HG03045 (cell line): Measurements from ENCODE around the gene ZDHHC19.
A peak's percentile ranks its signal among the peaks of the same experiment; 100 is the strongest.
"Not testable (repeated sequence)": the region's sequence is repeated elsewhere in the genome, so short reads cannot be mapped to it uniquely, and the experiment has no call there.

ENCODE experiments used
- ATAC-seq: cut with Tn5 transposase; IDR thresholded peaks from one replicate; pipeline ENCODE4 v1.9.1; 2021; ENCODE audit warnings: mild to moderate bottlenecking, moderate library complexity; ENCODE audit not compliant: unreplicated experiment

ZDHHC19 gene

DNA sequence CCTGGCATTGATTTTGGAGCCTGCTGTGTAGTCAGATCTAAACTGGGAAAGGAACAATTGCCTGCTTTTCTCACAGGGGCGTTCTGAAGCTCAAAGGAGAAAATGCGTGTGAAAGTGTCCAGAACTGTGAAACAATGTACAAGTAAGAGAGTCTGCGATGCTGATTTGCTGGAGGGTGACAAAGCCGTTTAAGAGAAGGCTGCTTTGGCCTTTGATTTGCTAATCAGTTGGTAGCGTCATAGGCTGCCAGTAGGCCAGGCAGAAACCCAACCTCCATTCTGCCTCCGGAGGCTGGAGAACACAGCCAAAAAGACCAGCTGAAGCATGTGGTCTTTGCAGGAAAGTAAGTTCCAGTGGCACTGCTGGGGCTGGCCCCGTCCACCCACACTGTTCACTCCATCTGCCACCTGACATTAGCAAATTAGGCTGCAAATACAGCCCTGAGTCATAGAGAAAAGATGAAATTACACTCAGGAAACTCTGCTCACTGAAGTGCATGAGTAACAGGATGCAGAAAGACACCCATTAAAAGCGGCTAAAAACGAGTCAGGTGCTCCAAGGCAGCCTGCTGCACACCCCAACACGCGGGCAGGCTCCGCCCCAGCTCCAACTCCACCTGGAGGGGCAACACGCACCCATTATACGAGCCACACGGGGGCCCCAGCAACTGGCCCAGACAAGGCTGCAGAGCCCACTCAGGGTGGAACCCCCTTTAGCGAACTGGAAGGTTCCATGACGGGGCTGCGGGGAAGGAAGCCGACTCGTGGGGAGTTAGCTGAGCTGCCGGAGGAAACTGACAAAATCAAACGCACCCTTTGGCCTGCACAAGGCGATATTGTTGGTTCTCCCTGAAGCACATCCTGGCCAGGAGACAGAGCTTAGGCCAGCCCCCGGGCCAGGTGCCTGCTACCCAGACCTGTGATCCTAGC, 31.6 kb downstream of the ZDHHC19 start:
- peak; percentile 55 for ATAC-seq

DNA sequence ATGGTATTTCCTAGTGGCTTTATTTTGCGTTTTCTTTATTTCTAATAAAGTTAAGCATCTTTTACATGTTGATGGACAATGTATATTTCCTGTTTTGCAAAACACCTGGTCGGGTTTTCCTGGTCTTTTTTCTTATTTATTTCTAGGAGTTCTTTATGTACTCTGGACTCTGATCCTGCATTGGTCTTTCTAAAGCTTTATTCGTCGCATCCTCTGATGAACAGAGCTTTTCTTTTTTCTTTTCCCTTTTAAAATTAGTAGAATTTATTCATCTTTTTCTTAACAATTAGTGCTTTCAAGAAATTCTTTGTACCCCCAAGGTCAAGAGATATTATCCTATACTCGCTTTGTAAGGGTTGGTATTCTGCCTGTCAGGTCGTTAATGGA, 32.2 kb downstream of the ZDHHC19 start:
- no peak for ATAC-seq

DNA sequence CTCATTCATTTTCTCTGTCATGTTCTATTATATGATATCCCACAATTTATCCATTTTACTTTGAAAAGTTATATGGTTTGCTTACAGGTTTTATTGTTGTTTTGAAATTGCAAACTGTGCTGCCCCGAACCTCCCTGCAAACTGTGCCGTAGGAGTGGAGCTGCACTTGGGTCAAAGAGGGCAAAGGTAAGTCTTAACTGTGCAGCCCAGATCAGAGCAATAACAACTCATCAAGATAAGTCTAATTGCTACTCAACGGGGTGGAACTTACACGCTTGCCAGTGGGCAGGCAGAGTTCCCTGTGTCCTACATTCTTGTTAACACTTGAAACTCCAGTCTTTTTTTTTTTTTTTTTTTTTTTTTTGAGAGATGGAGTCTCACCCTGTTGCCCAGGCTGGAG, 33.2 kb downstream of the ZDHHC19 start:
- no peak for ATAC-seq

DNA sequence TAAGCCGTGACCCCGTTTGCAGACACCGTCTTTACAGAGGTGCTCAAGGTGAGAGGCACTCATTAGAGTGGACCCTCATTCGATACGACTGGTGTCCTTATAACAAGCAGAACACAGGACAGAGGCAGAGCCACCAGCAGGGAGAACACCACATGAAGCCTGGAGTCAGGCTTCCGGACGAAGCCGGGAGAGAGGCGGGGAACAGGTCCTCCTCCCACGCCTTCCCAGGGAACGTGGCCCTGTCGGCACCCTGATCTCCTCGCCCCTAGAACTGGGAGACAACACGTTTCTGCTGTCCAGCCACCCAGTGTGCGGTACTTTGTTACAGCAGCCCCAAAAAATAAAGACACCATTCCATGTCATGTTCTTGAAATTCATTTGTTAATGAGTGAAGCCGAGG, 33.6 kb downstream of the ZDHHC19 start:
- ATAC-seq: no peak

DNA sequence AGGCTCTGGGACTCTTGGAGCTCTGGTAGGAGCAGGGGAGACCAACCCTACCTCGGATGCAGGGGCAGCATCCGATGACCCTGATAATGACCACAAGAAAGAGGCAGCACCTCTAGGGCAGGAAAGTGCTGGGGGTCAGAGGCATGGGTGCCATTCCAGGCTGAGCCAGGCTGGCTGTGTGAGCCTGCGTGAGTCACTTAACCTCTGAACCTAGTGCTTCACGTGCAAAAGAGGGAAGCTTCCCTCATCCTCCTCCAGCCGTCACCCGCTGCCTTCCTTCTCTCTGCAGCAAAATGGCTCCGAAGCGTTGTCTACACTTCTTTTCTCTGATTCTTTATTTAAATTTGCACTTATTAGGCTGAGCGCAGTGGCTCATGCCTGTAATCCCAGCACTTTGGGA, 35.5 kb downstream of the ZDHHC19 start:
- ATAC-seq: no peak

DNA sequence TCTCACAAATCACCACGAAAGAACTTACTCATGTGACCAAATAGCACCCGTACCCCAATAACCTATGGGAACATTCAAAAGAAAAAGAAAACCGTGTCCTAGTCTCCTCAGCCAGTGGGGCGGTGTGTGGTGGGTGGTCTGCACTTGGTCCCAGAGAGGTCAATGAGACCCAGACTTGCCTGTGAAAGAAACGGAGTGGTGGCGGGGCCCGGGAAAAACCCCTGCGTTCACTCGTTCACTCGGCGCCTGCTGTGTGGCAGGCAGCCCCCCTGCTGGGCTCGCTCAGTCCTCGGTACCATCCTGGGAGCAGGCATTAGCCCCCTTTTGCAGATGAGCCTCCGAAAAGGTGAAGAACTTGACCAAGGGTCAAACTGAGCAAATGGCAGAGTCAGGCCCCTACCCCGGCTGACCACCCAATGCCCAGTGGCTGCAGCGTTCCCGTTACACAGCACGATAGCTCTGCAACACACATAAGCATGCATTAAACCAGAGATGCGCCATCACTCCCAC, 36.0 kb downstream of the ZDHHC19 start:
- no peak for ATAC-seq

DNA sequence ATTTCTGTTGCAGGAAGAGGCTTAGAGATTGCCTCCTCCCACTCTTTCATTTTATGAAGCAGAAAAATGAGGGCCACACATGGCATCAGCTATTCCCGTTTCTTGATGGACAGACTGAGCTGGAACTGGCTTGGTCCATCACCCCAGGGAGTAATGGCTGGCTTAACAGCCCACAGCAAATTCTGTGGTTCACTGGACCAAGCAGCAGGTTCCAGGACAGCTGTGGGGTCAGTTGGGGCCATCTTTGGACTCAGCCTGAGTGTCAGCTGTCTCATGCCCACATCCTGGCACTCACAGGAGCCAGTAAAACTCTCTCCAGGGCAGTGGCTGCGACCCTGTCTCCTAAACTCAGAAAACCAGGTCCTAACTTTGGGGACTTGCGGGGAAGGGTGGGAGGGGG, 36.5 kb downstream of the ZDHHC19 start:
- no peak for ATAC-seq

DNA sequence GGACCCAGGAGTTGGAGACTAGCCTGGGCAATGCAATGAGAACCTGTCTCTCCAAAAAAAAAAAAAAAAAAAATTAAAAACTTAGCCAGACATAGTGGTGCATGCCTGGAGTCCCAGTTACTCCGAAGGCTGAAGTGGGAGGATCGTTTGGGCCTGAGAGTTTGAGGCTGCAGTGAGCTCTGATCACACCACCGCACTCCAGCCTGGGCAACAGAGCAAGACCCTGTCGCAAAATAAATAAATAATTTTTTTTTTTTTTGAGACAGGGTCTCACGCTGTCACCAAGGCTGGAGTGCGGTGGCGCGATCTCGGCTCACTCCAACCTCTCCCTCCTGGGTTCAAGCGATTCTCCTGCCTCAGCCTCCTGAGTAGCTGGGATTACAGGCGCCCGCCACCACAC, 40.9 kb downstream of the ZDHHC19 start:
- not testable (repeated sequence) for ATAC-seq

DNA sequence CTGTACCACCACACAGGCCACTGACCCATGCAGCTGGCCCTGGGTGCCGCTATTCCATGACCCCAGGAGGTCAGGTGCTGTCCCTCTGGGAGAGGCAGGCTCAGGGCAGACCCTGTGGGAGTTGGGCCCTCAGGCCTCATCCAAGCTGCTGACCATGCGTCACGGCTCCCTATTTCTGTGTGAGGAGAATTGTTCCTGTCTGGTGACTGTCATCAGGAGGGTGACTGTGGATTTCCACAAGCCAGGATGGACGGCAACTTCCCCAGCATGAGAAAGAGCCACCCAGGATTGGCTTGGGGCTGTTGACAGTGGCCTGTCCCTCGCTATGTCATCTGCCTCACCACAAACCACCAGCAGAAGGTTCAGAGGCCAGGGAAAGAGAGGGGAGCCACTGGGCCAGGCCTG, 41.4 kb downstream of the ZDHHC19 start:
- ATAC-seq: no peak

DNA sequence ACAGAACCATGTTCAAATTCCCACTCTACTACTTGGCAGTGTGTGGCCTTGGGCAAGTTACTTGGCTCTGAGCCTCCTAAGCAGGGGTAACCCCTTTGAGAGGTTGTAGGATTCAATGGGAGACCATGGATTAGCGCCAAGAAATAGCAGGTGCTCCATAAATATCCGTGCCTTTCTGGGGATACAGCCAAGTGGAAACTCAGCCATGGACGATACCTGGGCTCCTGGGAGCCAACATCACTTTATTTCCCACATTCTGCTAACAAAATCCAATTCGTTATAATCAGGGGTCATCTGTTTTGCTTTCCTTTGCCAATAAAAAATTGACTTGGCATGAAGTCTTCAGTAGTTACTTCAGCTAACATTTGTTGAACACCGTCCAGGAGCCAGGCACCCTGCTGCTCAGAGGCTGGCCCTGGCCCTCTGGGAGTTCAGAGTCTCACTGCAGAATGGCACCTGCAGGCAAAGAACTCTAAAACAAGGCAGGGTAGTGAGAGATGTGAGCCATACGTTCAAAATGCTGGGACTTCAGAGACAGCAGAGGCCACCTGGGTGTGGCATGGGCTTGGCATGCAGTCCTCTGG, 42.3 kb downstream of the ZDHHC19 start:
- ATAC-seq: no peak

DNA sequence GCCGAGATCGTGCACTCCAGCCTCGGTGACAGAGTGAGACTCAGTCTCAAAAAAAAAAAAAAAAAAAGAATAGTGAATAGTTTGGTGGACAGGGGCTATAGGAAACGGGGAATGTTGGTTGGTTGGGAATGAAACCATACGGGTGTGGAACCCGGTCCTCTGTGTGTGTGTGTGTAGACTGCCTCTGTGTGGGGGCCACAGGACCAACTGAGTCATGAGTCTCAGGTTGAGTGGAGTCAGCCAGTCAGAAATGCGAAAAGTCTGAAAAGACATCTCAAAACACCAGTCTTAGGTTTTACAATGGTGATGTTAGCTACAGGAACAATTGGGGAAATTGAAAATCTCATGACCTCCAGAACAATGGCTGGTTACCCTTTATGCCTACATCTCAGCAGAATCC, 44.5 kb downstream of the ZDHHC19 start:
- ATAC-seq: no peak

DNA sequence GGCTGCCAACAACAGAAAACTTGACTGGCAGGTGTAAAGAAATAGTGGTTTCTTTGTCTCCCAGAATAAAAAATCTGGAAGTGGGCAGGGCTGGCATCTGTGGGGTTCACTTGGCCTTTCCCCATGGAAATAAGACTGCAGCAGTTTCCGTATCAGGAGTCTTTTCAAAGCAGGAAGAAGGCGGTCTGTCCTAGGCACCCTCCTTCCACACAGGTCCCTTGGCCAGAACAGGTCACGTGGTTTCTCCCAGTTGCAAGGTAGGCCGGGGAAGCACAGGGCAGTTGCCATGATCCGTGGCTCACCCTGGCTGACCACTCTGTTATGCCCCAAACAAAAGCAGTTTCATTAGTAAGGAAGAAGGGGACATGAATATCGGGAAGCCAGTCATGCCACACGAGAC, 45.4 kb downstream of the ZDHHC19 start:
- ATAC-seq: no peak

DNA sequence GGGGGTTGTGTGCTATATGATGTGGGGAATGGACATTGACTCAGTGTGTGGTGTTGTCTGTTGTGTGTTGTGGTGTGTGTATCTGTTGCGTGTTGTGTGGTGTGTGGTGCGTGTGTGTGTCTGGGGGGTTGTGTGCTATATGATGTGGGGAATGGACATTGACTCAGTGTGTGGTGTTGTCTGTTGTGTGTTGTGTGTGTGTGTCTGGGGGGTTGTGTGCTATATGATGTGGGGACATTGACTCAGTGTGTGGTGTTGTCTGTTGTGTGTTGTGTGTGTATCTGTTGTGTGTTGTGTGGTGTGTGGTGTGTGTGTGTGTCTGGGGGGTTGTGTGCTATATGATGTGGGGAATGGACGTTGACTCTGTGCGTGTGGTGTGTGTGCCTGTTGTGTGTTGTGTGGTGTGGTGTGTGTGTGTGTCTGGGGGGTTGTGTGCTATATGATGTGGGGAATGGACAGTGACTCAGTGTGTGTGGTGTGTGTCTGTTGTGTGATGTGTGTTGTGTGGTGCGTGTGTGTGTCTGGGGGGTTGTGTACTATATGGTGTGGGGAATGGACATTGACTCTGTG, 46.1 kb downstream of the ZDHHC19 start:
- ATAC-seq: not testable (repeated sequence)

DNA sequence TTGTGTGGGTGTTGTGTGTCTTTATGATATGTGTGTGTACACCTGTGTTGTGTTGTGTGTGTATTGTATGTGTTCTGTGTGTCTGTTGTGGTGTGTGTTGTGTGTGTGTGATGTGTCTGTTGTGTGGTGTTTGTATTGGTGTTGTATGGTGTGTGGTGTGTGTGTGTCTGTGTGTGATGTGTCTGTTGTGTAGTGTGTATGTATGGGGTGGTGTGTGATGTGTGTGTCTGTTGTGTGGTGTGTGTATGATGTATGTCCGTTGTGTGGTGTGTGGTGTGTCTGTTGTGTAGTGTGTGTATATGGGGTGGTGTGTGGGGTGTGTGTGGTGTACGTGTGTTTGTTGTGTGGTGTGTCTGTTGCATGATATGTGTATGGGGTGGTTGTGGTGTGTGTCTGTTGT, 46.6 kb downstream of the ZDHHC19 start:
- no peak for ATAC-seq

DNA sequence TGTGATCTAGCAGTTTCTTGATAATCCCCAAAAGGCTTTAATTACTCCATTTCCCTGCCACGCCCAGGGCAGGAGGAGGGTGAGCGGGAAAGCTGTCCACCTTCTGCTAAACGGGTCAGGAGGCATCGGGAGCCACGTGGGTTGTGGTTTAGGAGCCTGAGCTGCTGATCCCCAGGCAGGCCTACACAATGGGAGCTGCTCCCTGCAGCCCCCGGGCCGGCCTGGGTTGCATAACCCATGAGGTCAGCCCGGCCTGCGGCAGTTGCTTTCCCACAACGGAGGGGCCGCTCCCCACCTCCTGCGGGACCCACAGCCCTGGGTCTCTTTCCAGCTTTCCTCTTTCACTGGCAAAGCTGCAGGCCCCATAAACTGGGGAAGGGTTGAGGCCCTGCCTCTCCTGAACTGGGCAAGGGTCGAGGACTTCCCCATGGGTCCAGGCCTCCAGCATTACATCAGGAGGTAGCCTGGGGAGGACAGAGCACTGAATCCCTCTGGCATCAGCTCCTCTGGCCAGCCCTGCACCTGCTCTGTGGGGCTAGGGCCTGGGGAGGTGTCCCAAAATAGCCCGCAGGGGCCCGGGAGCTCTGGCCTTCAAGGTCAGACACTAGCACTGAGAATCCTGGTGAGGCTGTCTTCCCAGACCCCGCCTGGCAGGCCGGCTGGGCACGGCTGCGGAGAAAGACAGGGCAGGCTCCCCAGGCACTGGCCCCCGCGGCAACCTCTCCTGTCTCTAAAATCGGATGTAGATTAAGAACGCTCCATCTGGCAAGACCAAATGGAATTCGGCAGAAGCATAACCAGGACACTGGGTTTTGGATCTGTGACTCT, 47.3 kb downstream of the ZDHHC19 start:
- no peak for ATAC-seq

DNA sequence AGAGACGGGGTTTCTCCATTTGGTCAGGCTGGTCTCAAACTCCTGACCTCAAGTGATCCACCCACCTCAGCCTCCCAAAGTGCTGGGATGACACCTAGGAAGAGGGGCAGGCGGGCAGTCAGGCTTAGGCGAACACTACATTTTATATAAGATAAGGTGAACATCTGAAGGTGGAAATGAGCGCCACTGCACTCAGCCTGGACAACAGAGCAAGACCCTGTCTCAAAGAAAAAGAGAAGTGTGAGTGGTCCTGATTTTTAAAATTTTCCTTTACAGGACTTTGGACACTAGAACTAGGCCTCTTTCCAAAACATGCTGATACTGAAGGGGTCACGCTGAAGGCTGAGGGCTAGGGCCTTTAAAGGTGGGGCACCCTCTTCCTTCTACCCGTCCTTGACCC, 48.0 kb downstream of the ZDHHC19 start:
- no peak for ATAC-seq

DNA sequence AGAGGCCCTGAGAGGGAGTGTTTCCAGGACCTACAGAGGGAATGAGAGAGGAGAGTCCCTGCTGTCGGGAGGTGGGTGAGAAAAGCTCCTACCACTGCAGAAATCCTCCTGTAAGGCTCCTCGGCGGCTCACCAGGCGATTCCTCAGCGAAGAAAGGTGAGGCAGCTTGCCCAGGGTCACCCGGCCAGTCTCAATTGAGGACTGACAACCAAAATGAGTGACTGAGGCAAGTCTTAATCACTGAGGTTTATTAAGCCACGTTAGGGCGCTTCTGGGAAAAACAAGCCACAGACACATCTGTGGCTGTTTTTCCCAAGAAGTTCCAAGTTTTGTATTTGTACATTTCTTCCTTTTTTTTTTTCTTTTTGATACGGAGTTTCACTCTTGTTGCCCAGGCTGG, 48.5 kb downstream of the ZDHHC19 start:
- no peak for ATAC-seq

DNA sequence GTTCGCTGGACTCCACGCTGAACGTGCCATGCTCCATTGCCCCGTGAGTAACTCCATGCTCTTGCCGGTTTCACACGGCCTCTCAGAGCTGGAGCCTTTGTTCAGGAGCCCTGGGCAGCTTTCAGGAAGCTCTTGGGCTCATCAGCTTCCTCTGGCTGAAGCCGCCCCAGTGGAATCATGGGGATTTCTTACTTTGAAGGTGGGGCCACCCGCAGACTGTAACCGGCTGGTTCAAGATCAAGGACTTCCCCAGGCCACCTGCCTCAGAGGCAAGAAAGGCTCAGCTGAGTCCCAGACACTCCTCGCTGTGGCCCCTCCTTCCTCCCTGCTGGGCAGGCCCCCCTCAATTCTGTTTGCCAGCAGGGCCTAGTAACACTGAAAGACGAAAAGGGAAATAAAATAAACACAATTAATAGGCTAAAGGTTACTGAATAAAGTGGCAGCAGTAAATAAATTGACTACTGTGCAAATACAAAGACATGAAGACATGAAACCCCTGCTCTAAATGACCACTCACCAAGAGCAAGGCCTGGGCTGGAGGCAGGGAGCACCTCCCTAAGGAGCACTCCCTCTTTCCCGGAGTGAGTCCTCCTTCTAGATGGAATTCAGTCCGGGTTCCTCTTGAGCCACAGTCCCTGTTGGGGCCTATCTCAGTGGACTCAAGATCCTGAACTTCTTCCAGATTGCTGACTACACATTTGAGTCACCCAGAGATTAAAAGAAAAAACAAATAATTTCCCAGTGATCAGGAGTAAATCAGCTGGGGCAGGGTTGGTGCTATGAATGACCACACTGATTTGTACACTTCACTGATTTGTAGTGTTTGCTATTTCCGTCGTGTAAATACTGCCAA, 51.0 kb downstream of the ZDHHC19 start:
- peak; percentile 93 for ATAC-seq

DNA sequence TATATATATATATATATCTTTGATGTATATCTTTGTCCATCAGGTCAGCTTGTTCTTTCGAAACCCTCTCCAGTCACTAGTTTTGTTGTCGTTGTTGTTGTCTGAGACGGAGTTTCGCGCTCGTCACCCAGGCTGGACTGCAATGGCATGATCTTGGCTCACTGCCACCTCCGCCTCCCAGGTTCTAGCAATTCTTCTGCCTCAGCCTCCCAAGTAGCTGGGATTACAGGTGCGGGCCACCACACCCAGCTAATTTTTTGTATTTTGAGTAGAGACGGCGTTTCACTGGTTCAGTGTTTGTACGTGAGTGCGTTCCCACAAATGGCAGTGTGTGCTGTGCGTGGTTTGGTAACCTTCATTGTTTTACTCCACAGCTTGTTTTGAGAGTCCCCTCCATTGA, 51.7 kb downstream of the ZDHHC19 start:
- no peak for ATAC-seq

DNA sequence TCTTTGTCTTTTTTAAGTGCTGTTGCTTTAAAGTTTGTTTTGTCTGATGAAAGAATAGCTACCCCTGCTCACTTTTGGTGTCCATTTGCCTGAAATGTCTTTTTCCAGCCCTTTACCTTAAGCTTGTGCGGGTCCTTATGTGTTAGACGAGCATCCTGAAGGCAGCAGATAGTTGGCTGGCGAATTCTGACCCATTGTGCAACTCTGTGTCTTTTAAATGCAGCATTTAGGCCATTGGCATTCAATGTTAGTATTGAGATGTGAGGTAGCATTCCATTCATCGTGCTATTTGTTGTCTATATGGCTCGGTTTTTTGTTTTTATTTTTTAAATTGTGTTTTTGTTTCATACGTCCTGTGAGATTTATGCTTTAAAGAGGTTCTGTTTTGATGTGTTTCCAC, 55.0 kb downstream of the ZDHHC19 start:
- ATAC-seq: no peak
